PC-9 (cell line): Measurements from ENCODE around the gene SPRED2.

Experiments
- EZH2 ChIP-seq: fragments of 200-600 bp; sonication (generic); IDR thresholded peaks from 2 replicates; pipeline ENCODE4 v1.8.0; 2017; ENCODE audit warnings: antibody characterized with exemption, low read depth
- TF ChIP-seq, protein P1 (sequence below): fragments of 200-600 bp; sonication (generic); conservative IDR thresholded peaks from 2 replicates; pipeline ENCODE4 v1.6.1; 2017; ENCODE audit warnings: mixed run types, antibody characterized with exemption, mild to moderate bottlenecking, moderate library complexity

DNA sequence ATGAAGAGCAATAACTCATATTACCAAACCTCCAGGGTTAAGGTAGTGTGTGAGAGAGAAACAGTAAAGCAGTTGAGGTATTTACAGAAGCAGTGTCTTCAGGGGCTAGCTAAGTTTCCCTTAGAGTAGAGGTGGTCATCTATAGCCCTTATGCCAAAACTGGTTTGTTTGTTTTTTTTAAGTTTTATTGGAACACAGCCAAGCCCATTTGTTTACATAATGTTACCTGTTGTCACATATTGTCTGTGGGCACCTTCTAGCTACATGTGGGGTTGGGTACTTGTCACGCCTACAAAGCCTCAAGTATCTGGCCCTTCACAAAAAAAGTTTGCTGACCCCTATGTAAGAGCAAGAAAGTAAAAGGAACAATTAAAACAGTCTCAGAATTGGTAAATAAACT is 165.4 kb downstream of the SPRED2 start:
- TF ChIP-seq, protein P1, sequence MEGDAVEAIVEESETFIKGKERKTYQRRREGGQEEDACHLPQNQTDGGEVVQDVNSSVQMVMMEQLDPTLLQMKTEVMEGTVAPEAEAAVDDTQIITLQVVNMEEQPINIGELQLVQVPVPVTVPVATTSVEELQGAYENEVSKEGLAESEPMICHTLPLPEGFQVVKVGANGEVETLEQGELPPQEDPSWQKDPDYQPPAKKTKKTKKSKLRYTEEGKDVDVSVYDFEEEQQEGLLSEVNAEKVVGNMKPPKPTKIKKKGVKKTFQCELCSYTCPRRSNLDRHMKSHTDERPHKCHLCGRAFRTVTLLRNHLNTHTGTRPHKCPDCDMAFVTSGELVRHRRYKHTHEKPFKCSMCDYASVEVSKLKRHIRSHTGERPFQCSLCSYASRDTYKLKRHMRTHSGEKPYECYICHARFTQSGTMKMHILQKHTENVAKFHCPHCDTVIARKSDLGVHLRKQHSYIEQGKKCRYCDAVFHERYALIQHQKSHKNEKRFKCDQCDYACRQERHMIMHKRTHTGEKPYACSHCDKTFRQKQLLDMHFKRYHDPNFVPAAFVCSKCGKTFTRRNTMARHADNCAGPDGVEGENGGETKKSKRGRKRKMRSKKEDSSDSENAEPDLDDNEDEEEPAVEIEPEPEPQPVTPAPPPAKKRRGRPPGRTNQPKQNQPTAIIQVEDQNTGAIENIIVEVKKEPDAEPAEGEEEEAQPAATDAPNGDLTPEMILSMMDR, result no peak
- no peak for TF ChIP-seq EZH2
